H1 (cell line): ENCODE measurements around the gene TMED10. TPM values are rescaled to one million over a fixed set of nuclear protein-coding genes. Genes with fewer than 3 reads are reported as not detected.

ENCODE experiments used
- CTCF ChIA-PET: fragments of 300-600 bp; sonication (Branson Sonifier 250); formaldehyde crosslinking; loops from one replicate; lab custom pipeline; 2021; ENCODE audit not compliant: partially characterized antibody; lab: Charles Lee
- POLR2A ChIA-PET: fragments of 300-600 bp; sonication (Branson Sonifier 250); formaldehyde crosslinking; loops from one replicate; lab custom pipeline; 2021; ENCODE audit warnings: inconsistent platforms; ENCODE audit not compliant: partially characterized antibody; lab: Charles Lee
- DNase-seq, 2 experiments: peaks; one replicate each; pipeline versions ENCODE4 v3.0.0 to v3.0.0-alpha.2; 2010 to 2022; ENCODE audit warnings: low spot score in 2 of 2, low read depth in 1 of 2, mixed read lengths in 1 of 2
- FAIRE-seq: peaks from 2 replicates; lab custom pipeline; 2011; peaks lifted over from hg19 to GRCh38; lab: Jason Lieb, UNC
- H2AFZ ChIP-seq: 2 replicates; pipeline ENCODE4 v1.8.1; 2012; ENCODE audit warnings: low read length, inconsistent platforms
- H2AK5ac ChIP-seq: 2 replicates; pipeline ENCODE4 v1.6.1; 2013; ENCODE audit warnings: low read depth, low read length
- H2BK120ac ChIP-seq: replicated peaks from 2 replicates; pipeline ENCODE3; 2013; ENCODE audit warnings: low read depth, low read length, inconsistent platforms
- H2BK12ac ChIP-seq: 2 replicates; pipeline ENCODE4 v1.6.1; 2013; ENCODE audit warnings: low read depth, low read length
- H2BK15ac ChIP-seq: 2 replicates; pipeline ENCODE4 v1.6.1; 2013; ENCODE audit warnings: low read length
- H2BK20ac ChIP-seq: 2 replicates; pipeline ENCODE4 v1.6.1; 2013; ENCODE audit warnings: low read length
- H2BK5ac ChIP-seq: 2 replicates; pipeline ENCODE4 v1.6.1; 2013; ENCODE audit warnings: low read depth, low read length
- H3K14ac ChIP-seq: 2 replicates; pipeline ENCODE4 v1.6.1; 2013; ENCODE audit warnings: inconsistent platforms; ENCODE audit not compliant: insufficient read length
- H3K18ac ChIP-seq: 2 replicates; pipeline ENCODE4 v1.6.1; 2013; ENCODE audit warnings: low read length; ENCODE audit errors: extremely low read depth
- H3K23ac ChIP-seq: 2 replicates; pipeline ENCODE4 v1.6.1; 2013; ENCODE audit warnings: inconsistent platforms; ENCODE audit not compliant: insufficient read length
- H3K23me2 ChIP-seq: 2 replicates; pipeline ENCODE4 v1.6.1; 2013; ENCODE audit warnings: low read depth, low read length
- H3K27ac ChIP-seq: 2 replicates; pipeline ENCODE4 v1.6.1; 2011; ENCODE audit warnings: low read depth, low read length, inconsistent platforms
- H3K27me3 ChIP-seq, 4 experiments: replicated peaks in 1 of 4; 1 replicate in 1 of 4; 2 replicates in 3 of 4; pipeline versions ENCODE4 v1.6.1 to v1.8.1; 2011 to 2013; ENCODE audit warnings: low read length in 3 of 4, mild to moderate bottlenecking in 3 of 4, inconsistent platforms in 2 of 4, mixed read lengths in 2 of 4, moderate library complexity in 1 of 4; ENCODE audit not compliant: control insufficient read depth in 3 of 4, insufficient read depth in 3 of 4; ENCODE audit errors: extremely low read depth in 1 of 4
- H3K36me3 ChIP-seq, 4 experiments: 2 replicates each; pipeline versions ENCODE4 v1.6.1 to v1.8.1; 2011 to 2013; ENCODE audit warnings: mild to moderate bottlenecking in 4 of 4, low read length in 3 of 4, moderate library complexity in 2 of 4, control low read depth in 1 of 4, inconsistent platforms in 1 of 4; ENCODE audit not compliant: insufficient read depth in 4 of 4, control insufficient read depth in 2 of 4
- H3K4ac ChIP-seq: replicated peaks from 2 replicates; pipeline ENCODE3; 2013; ENCODE audit warnings: low read length, low read depth, mixed read lengths, inconsistent platforms; ENCODE audit not compliant: insufficient read length
- H3K4me1 ChIP-seq, 4 experiments: replicated peaks in 1 of 4; 1 replicate in 1 of 4; 2 replicates in 3 of 4; pipeline versions ENCODE4 v1.6.1 to v1.8.1; 2011 to 2013; ENCODE audit warnings: low read length in 3 of 4, inconsistent platforms in 2 of 4, mixed read lengths in 1 of 4; ENCODE audit not compliant: insufficient read depth in 4 of 4, control insufficient read depth in 3 of 4
- H3K4me2 ChIP-seq, 2 experiments: 2 replicates each; pipeline versions ENCODE4 v1.6.1 to v1.8.1; 2011 to 2013; ENCODE audit warnings: low read depth in 2 of 2, low read length in 2 of 2, control low read depth in 1 of 2, inconsistent platforms in 1 of 2, mild to moderate bottlenecking in 1 of 2; ENCODE audit not compliant: insufficient read depth in 1 of 2
- H3K4me3 ChIP-seq, 4 experiments: fragments of 200-600, 300-600 bp in 1 of 4; sonication (generic), shearing (Covaris generic), sonication (Bioruptor Twin) in 1 of 4; 2 replicates each; pipeline versions ENCODE4 v1.5.1 to v1.8.1; 2011 to 2016; ENCODE audit warnings: low read length in 4 of 4, low read depth in 3 of 4, control low read depth in 2 of 4, inconsistent platforms in 2 of 4, mild to moderate bottlenecking in 2 of 4, mixed read lengths in 1 of 4, moderate library complexity in 1 of 4; ENCODE audit not compliant: insufficient read depth in 2 of 4; ENCODE audit errors: extremely low read depth in 1 of 4
- H3K56ac ChIP-seq: replicated peaks from 2 replicates; pipeline ENCODE3; 2013; ENCODE audit warnings: low read depth, mild to moderate bottlenecking, mixed read lengths, low read length, inconsistent platforms; ENCODE audit not compliant: insufficient read length
- H3K79me1 ChIP-seq: 2 replicates; pipeline ENCODE4 v1.6.1; 2013; ENCODE audit warnings: low read depth, low read length, control low read depth
- H3K79me2 ChIP-seq, 2 experiments: 2 replicates each; pipeline versions ENCODE4 v1.6.1 to v1.8.1; 2012 to 2013; ENCODE audit warnings: low read length in 2 of 2, mild to moderate bottlenecking in 2 of 2, inconsistent platforms in 1 of 2; ENCODE audit not compliant: insufficient read depth in 2 of 2, control insufficient read depth in 1 of 2
- H3K9ac ChIP-seq, 4 experiments: replicated peaks in 1 of 4; 1 replicate in 1 of 4; 2 replicates in 3 of 4; pipeline versions ENCODE4 v1.6.1 to v1.8.1; 2011 to 2013; ENCODE audit warnings: low read depth in 3 of 4, low read length in 3 of 4, control low read depth in 2 of 4, mild to moderate bottlenecking in 2 of 4, moderate library complexity in 2 of 4, inconsistent platforms in 1 of 4; ENCODE audit errors: extremely low read depth in 1 of 4
- H3K9me3 ChIP-seq, 2 experiments: 2 replicates each; pipeline versions ENCODE4 v1.6.1 to v1.8.1; 2012 to 2013; ENCODE audit warnings: mild to moderate bottlenecking in 2 of 2, moderate library complexity in 2 of 2, control low read depth in 1 of 2, inconsistent platforms in 1 of 2, low read depth in 1 of 2, low read length in 1 of 2, mixed read lengths in 1 of 2; ENCODE audit not compliant: insufficient read depth in 2 of 2
- H4K20me1 ChIP-seq, 2 experiments: replicated peaks in 1 of 2; 2 replicates each; pipeline versions ENCODE3 to v1.8.1; 2011 to 2013; ENCODE audit warnings: inconsistent platforms in 2 of 2, low read length in 2 of 2, mild to moderate bottlenecking in 1 of 2; ENCODE audit not compliant: insufficient read depth in 2 of 2, control insufficient read depth in 1 of 2
- H4K5ac ChIP-seq: 2 replicates; pipeline ENCODE4 v1.6.1; 2013; ENCODE audit warnings: low read length, low read depth, mixed read lengths, inconsistent platforms; ENCODE audit not compliant: insufficient read length
- H4K8ac ChIP-seq: 2 replicates; pipeline ENCODE4 v1.8.0; 2013; ENCODE audit warnings: mild to moderate bottlenecking, moderate library complexity, low read length, inconsistent platforms; ENCODE audit not compliant: insufficient read depth; ENCODE audit errors: extremely low read depth
- H4K91ac ChIP-seq: replicated peaks from 2 replicates; pipeline ENCODE3; 2013; ENCODE audit warnings: low read length, mixed read lengths, inconsistent platforms; ENCODE audit not compliant: insufficient read length
- CBX5 ChIP-seq: fragments of 300-800, 300-1000 bp; sonication (generic); IDR thresholded peaks from 2 replicates; pipeline ENCODE4 v1.7.1; 2016; ENCODE audit warnings: antibody characterized with exemption, low read length, low read depth
- CTBP2 ChIP-seq: IDR thresholded peaks from 2 replicates; pipeline ENCODE4 v1.7.0; 2011; ENCODE audit warnings: borderline replicate concordance, mild to moderate bottlenecking, moderate library complexity, mixed read lengths, low read length; ENCODE audit not compliant: insufficient read depth, insufficient read length
- EGR1 ChIP-seq: IDR thresholded peaks from 2 replicates; pipeline ENCODE4 v1.6.1; 2011; ENCODE audit warnings: low read depth, low read length, borderline replicate concordance
- GABPA ChIP-seq: IDR thresholded peaks from 2 replicates; pipeline ENCODE4 v1.6.1; 2011; ENCODE audit warnings: mild to moderate bottlenecking, low read length, moderate library complexity, borderline replicate concordance; ENCODE audit not compliant: insufficient read depth
- RBBP5 ChIP-seq: IDR thresholded peaks from 2 replicates; pipeline ENCODE4 v1.7.1; 2012; ENCODE audit warnings: low read depth, mild to moderate bottlenecking, inconsistent platforms, low read length, moderate library complexity, borderline replicate concordance
- RFX5 ChIP-seq: IDR thresholded peaks from 2 replicates; pipeline ENCODE4 v1.6.1; 2011; ENCODE audit warnings: low read depth, low read length, improper control_type of control experiment, borderline replicate concordance
- RXRA ChIP-seq: IDR thresholded peaks from 2 replicates; pipeline ENCODE4 v1.6.1; 2011; ENCODE audit warnings: low read depth, mild to moderate bottlenecking, low read length, moderate library complexity; ENCODE audit not compliant: insufficient read depth
- SIN3A ChIP-seq, 2 experiments: IDR thresholded peaks in 1 of 2; conservative IDR thresholded peaks in 1 of 2; 2 replicates each; pipeline ENCODE4 v1.6.1; 2011 to 2012; ENCODE audit warnings: low read length in 2 of 2, improper control_type of control experiment in 1 of 2, low read depth in 1 of 2, mild to moderate bottlenecking in 1 of 2
- SIX5 ChIP-seq: IDR thresholded peaks from 2 replicates; pipeline ENCODE4 v1.6.1; 2011; ENCODE audit warnings: mild to moderate bottlenecking, low read depth, low read length
- SP1 ChIP-seq: IDR thresholded peaks from 2 replicates; pipeline ENCODE4 v1.6.1; 2011; ENCODE audit warnings: low read depth, low read length
- TAF7 ChIP-seq: optimal IDR thresholded peaks from 2 replicates; pipeline ENCODE3; 2011; ENCODE audit warnings: low read depth, mild to moderate bottlenecking, inconsistent platforms, low read length, moderate library complexity, borderline replicate concordance
- TEAD4 ChIP-seq: IDR thresholded peaks from 2 replicates; pipeline ENCODE4 v1.6.1; 2012; ENCODE audit warnings: low read depth, low read length, inconsistent platforms, mixed read lengths
- WGBS, 2 experiments: shearing (Covaris generic) in 1 of 2; methylation state at CpG; one replicate each; pipeline versions ENCODE4 v1.1.6 to v1.1.7; 2013 to 2015; ENCODE audit warnings: low lambda C conversion rate in 2 of 2, mixed read lengths in 2 of 2, inconsistent platforms in 1 of 2, low coverage in 1 of 2, missing lambda C conversion rate in 1 of 2; ENCODE audit not compliant: insufficient replicate concordance in 2 of 2, insufficient coverage in 1 of 2, insufficient read length in 1 of 2; ENCODE audit errors: extremely low coverage in 1 of 2, missing lambda C conversion rate in 1 of 2; 5-methylcytosine and 5-hydroxymethylcytosine counted together
- polyA plus RNA-seq, 7 experiments: library from polyadenylated mRNA; depleted of rRNA in 3 of 7; stranded (reverse) in 5 of 7; unstranded in 2 of 7; fragments of >200 nt in 5 of 7; fragments of 200-250 nt in 2 of 7; gene quantifications; 1 replicate in 5 of 7; 2 replicates in 1 of 7; 4 replicates in 1 of 7; pipeline versions ENCODE4 v1.2.1 to v1.2.3, GENCODE V29; 2011 to 2013; ENCODE audit warnings: missing spikeins in 2 of 7, mixed read lengths in 2 of 7
- total RNA-seq: library from RNA; stranded (reverse); fragmentation: NEBNext Ultra II Directional; extraction: Animal tissue kit (Norgen Biotek cat#: 25700); gene quantifications from 2 replicates; pipeline ENCODE4 v1.2.1, GENCODE V29; 2021
- TF ChIP-seq, protein P1 (sequence below): IDR thresholded peaks from 2 replicates; pipeline ENCODE4 v1.6.1; 2012; ENCODE audit warnings: low read length, inconsistent platforms

The TMED10 gene
- total and polyA plus RNA-seq, 2 of the 8 experiments (the other 6 are each of a cell fraction or from before 2014, with no cell fraction given), result 218 to 250 TPM

DNA sequence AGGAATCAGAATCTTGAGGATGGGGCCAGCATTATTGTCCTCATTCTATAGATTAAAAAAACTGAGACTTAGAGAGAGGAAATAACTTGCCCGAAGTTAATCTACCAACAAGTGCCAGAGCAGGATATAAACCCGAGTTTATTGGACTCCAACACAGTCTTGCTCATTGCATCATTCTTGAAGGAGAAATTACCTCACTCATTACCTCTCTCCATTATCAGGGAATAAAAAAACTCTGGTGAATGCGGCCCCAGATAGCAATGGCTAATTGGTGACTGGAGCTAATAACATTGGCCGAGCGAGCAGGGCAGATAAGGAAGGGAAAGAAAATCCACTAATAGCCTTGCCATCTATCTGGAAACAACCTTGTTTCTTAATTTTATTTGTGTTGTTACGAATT, 24.7 kb upstream of the TMED10 start:
- no peak overlapping the region for H2AK5ac ChIP-seq
- H3K4me3 ChIP-seq, result no peak overlapping the region
- H3K23me2 ChIP-seq, result no peaks in the 10 kb centered on the region
- no peak overlapping the region for H3K14ac ChIP-seq
- no peak overlapping the region for H3K27ac ChIP-seq
- no peaks in the 10 kb centered on the region for H3K36me3 ChIP-seq
- ChIA-PET POLR2A (no interaction called here), CTCF (no interaction called here)
- no peaks in the 10 kb centered on the region for H3K79me1 ChIP-seq
- H2BK120ac ChIP-seq, result no peak overlapping the region
- no peaks in the 10 kb centered on the region; a peak in 1 of 7 replicates for H3K4me1 ChIP-seq
- FAIRE-seq (no peak), DNase-seq (no peak)
- WGBS, 2 experiments, result 94% methylated on average over 6 of the region's 6 CpGs; no CpG with 5 or more reads in 1 of the 2 experiments
- no peak overlapping the region for H3K18ac ChIP-seq
- H3K23ac ChIP-seq, result no peak overlapping the region
- H3K4me2 ChIP-seq, result no peak overlapping the region
- no peak overlapping the region for H2BK12ac ChIP-seq
- H3K9me3 ChIP-seq, result no peaks in the 10 kb centered on the region
- H2BK20ac ChIP-seq, result no peak overlapping the region
- H2BK5ac ChIP-seq, result no peak overlapping the region
- H4K91ac ChIP-seq, result no peak overlapping the region
- H2AFZ ChIP-seq, result no peak overlapping the region
- no peaks in the 10 kb centered on the region for H4K20me1 ChIP-seq
- no peak overlapping the region for H3K4ac ChIP-seq
- no peak overlapping the region for H3K56ac ChIP-seq
- H4K8ac ChIP-seq, result no peak overlapping the region
- H2BK15ac ChIP-seq, result no peak overlapping the region
- H3K9ac ChIP-seq, result no peak overlapping the region
- no peaks in the 10 kb centered on the region for H3K27me3 ChIP-seq
- H3K79me2 ChIP-seq, result no peaks in the 10 kb centered on the region
- no peak overlapping the region for H4K5ac ChIP-seq
- TF ChIP-seq SIN3A (conservative IDR thresholded peaks at IDR 0.05 in 1 of 2, IDR thresholded peaks at IDR 0.05 in 1 of 2; ENCODE audit: low read depth in 1 of 2, low read length in 2 of 2) (no peak), EGR1 (no peak), TAF7 (no peak), GABPA (no peak), SIX5 (no peak), TEAD4 (no peak), CBX5 (no peak), SP1 (no peak), CTBP2 (no peak), RXRA (no peak), RBBP5 (no peak), RFX5 (no peak)
- TF ChIP-seq, protein P1, sequence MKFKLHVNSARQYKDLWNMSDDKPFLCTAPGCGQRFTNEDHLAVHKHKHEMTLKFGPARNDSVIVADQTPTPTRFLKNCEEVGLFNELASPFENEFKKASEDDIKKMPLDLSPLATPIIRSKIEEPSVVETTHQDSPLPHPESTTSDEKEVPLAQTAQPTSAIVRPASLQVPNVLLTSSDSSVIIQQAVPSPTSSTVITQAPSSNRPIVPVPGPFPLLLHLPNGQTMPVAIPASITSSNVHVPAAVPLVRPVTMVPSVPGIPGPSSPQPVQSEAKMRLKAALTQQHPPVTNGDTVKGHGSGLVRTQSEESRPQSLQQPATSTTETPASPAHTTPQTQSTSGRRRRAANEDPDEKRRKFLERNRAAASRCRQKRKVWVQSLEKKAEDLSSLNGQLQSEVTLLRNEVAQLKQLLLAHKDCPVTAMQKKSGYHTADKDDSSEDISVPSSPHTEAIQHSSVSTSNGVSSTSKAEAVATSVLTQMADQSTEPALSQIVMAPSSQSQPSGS, result no peak
